Kidney tubule cell (primary cell): ENCODE data around the gene HNF4A.
"Not testable (repeated sequence)": the region's sequence is repeated elsewhere in the genome, so short reads cannot be mapped to it uniquely, and the experiment has no call there.

Source experiments
- DNase-seq: peaks from one replicate; pipeline ENCODE4 v3.0.0-alpha.2; 2018; ENCODE audit warnings: low spot score

Gene HNF4A

DNA sequence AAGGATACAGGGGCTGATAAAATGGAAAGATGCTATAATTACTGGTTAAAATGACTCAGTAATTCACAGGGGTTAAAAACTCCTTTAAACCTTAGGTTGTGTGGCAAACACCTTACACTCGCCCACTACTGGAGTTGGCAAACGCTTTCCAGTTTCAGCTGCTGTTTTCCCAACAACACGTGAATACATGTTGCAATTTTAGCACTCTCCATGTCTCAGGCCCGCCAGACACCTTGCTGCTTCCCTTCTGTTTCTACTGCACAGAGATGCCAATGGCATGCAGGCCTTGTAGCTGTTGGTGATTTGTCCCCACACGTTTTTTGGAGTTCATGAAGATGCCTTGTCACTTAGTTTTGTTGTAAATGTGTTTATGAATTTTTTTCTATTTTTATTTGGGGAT is 114.8 kb downstream of the HNF4A start:
- DNase-seq, result no peak

DNA sequence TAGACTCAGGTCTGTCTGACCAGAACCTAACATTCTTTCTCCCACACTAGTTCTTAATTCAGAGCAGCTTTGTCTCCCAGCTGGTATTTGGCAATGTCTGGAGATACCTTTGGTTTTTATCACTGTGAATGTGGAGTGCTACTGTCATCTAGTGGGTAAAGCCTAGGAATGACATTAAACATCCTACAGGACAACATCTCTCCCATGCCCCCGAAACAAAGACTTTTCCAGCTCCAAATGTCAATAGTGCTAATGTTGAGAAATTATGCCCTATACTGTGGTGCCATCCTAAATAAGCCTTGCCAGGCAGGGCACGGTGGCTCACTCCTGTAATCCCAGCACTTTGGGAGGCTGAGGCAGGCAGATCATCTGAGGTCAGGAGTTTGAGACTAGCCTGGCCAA is 116.0 kb downstream of the HNF4A start:
- DNase-seq, result peak; percentile 34

DNA sequence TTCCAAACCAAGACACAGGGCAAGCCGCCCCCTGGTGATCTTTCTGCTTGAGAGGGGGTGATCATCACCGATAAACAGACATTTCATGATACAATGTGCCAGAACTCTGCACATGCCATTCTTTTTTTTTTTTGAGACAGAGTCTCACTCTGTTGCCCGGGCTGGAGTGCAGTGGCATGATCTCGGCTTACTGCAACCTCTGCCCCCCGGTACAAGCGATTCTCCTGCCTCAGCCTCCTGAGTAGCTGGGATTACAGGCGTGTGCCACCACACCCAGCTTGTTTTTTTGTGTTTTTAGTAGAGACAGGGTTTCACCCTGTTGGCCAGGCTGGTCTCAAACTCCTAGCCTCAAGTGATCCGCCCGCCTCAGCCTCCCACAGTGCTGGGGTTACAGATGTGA is 116.8 kb downstream of the HNF4A start:
- not testable (repeated sequence) for DNase-seq

DNA sequence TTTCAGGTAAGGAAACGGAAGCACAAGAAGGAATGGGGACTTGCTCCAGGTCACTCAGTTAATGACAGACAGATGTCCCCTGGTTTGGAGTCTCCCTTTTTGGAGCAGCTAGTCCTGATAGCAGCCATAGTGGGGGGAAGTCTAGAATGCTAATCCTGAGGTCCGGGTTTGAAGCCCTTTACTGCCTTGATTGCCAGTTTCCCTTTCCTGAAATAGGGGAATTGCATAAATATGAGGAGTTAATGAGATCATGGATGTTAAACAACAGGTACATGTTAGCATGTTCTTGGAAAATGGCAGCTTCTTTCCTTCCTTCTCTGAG is 119.8 kb downstream of the HNF4A start:
- no peak for DNase-seq

DNA sequence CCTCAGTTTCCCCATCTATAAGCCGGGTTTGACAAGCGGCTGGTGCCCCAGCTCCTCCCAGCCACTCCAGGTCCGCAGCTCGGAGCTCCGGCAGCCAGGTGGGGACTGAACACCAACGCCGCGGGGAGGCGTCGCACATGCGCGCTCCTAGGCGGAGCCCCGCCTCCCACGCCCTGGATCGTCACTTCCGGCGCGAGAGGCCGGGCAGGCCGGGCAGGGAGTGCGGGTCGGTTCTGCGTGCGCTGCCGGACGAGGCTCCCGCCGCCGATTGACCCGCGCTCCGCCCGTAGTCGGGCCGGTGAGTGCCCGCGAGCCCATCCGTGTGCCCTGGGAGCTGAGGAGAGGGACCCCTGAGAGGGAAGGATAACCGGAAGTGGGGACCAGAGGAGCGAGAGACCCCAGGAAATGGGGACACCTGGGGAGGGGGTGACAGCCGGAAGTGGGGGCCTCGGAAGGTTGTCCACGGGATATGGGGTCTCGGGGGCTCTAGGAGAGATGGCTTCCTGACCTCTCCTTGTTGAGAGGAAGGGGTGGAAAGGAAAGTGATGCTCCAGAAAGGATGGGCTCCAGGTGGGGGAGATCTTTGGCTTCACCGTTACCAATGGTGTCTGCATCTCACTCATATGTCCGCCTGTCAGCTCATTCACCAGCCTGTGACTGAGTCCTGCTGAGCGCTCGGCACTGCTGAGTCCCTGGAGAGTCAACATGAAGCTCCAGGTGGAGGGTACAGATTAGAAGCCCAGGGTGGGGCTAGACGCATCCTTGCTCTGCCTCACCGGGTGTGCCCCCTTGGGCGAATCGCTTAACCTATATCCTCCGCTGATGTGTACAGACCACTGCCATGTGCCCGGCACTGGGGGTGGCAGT is 120.4 kb downstream of the HNF4A start, which contains the start of gene TTPAL:
TSS of gene TTPAL (plus strand) at position 181 of the 867 bp plus-strand sequence. CDS start 4,126 bp downstream, outside the sequence.
- DNase-seq, result peak; percentile 89

DNA sequence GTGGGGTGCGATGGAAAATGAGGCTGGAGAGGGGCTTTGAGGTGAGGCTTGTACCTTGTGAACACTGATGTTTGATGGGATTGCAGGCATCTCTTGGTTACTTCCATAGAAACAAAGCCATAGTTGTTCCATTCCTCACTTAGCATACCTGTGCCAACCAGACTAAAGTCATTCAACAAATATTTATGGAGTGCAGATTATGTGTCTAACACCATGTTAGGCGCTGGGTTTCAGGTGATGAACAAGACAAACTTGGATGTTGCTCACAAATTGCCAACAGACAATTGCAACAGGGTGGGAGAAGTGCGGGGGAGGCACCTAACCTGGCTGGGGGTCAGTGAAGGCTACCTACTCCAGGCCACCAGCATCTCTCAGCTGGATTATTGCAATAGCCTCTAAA is 121.7 kb downstream of the HNF4A start:
- peak; percentile 66 for DNase-seq

DNA sequence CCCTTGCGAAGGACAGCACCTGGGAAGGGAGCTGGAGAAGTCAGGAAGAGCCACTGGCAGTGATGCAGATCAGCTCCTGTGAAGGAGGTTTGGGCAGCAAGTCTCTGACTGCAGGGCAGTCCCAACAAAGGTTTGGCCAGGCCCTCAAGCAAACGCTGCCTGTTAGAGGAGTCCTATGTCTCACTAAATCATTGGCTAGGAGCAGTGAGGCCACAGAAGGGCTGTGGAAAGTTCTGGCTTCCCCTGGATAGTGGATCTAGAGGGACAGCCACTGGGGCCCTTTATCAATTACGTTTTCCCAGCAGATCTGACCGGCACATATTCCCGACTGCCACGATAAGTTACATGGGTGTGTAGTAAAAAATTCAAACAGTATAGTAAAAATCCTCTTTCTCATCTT is 122.7 kb downstream of the HNF4A start:
- DNase-seq, result no peak

DNA sequence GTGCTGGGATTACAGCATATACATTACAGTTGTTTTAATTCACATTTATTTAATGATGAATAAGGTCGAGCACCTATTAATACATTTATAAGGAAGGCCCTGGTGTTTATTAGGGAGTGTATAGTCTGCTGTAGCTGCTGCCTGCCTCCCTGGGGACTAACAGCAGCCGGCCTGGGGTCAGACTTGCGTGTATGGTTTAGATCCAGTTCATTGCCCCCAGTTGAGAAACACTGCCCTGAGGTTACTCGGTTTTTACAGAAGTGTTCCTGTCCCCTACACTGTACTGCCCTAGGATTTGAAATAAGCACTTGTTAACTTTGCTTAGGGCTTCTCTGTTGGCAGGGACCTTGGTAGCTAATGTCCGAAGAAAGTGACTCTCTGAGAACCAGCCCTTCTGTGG is 124.1 kb downstream of the HNF4A start:
- DNase-seq, result no peak

DNA sequence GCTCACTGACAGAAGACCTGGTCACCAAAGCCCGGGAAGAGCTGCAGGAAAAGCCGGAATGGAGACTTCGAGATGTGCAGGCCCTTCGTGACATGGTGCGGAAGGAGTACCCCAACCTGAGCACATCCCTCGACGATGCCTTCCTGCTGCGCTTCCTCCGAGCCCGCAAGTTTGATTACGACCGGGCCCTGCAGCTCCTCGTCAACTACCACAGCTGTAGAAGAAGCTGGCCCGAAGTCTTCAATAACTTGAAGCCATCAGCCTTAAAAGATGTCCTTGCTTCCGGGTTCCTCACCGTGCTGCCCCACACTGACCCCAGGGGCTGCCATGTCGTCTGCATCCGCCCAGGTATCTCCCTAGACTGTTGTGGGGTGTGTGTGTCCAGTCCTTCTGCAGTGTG is 124.6 kb downstream of the HNF4A start:
- DNase-seq, result no peak

DNA sequence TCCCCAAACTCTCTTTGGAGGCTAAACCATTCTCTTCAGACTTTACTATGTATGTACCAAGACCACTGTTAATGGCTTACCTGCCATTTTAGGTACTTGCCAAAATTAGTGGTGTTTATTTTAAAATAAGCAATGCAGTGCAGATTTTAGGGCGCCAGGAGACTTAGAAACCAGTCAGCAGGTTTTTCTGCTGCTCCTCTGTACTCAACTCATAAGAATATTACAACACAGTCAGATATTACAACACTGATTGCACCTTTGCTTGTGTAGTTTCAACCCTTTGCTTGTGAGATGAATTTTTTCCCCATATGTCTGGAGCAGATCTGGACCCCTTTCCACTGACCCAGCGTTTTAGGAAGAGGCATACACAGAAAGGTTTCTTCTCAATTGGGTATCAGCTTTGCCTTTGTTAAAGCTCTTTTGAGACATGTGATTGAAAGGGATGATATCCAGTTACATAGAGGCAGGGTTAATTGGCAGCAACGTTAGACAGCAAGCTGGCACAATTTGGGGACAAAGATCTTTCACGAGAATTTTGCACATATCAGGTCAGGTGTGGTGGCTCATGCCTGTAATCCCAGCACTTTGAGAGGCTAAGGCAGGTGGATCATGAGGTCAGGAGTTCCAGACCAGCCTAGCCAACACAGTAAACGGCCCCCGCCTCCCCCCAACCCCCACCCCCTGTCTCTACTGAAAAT is 126.4 kb downstream of the HNF4A start:
- DNase-seq, result no peak

DNA sequence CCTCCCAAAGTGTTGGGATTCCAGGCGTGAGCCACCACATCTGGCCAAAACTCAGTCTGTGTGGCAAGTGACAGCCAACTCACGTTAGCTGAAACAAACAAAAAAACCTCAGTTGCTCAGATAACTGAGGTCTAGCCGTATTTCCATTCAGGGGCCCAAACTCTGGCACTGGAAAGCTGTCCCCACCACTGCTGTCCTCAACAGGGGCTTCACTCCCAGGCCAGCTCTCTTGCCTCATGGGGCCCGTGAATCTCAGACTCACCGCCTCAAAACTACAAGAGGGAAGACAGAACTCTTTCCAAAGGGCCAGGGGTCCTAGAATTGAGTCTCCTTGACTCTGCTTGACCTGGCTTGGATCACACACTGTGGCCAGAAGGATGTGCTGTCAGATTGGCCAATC is 127.6 kb downstream of the HNF4A start:
- DNase-seq, result no peak
